BLaER1 treated with 17β-estradiol and CSF1 and Interleukin-3, amounts not matched to agents 10 nM and 100 nM (cell line): ENCODE measurements around the gene LPIN2.

ENCODE experiments used
- H3K27ac ChIP-seq, 11 experiments: shearing (Covaris generic); formaldehyde crosslinking; 2 replicates each; pipeline ENCODE4 v1.8.1; 2022
- H3K27me3 ChIP-seq, 11 experiments: shearing (Covaris generic); formaldehyde crosslinking; 2 replicates each; pipeline ENCODE4 v1.8.1; 2022
- H3K36me3 ChIP-seq, 11 experiments: shearing (Covaris generic); formaldehyde crosslinking; 2 replicates each; pipeline ENCODE4 v1.8.1; 2022
- H3K4me1 ChIP-seq, 10 experiments: shearing (Covaris generic); formaldehyde crosslinking; 2 replicates each; pipeline ENCODE4 v1.8.1; 2022
- H3K4me2 ChIP-seq, 11 experiments: shearing (Covaris generic); formaldehyde crosslinking; 2 replicates each; pipeline ENCODE4 v1.8.1; 2022
- H3K4me3 ChIP-seq, 10 experiments: shearing (Covaris generic); formaldehyde crosslinking; 2 replicates each; pipeline ENCODE4 v1.8.1; 2022
- H3K9ac ChIP-seq, 11 experiments: shearing (Covaris generic); formaldehyde crosslinking; 2 replicates each; pipeline ENCODE4 v1.8.1; 2022
- H3K9me3 ChIP-seq, 11 experiments: shearing (Covaris generic); formaldehyde crosslinking; replicated peaks in 1 of 11; 2 replicates each; pipeline ENCODE4 v1.8.1; 2022
- H4K20me1 ChIP-seq, 11 experiments: shearing (Covaris generic); formaldehyde crosslinking; 2 replicates each; pipeline ENCODE4 v1.8.1; 2022
- Cebpa-rat ChIP-seq, 11 experiments: shearing (Covaris generic); IDR thresholded peaks; 2 replicates each; pipeline ENCODE4 v1.8.1; 2022

The LPIN2 gene

GRCh38 chr18:2976218-2977132, 36.5 kb downstream of the LPIN2 start:
- no peak overlapping the region for H3K4me3 ChIP-seq
- peaks cover 0 to 31% (median 12%) of the 10 kb centered on the region in 11 experiments; a peak in 11 of 22 replicates for H3K36me3 ChIP-seq
- peaks cover 0 to 12% (median 0%) of the 10 kb centered on the region in 11 experiments; a peak in 2 of 22 replicates for H4K20me1 ChIP-seq
- H3K4me2 ChIP-seq = peak overlapping the region; percentile 2 to 97 (median 40); a peak in 18 of 22 replicates
- TF ChIP-seq Cebpa-rat (IDR thresholded peaks at IDR 0.05) = no peak
- H3K27me3 ChIP-seq = no peaks in the 10 kb centered on the region
- H3K9me3 ChIP-seq = no peaks in the 10 kb centered on the region
- peaks cover 67 to 100% (median 88%) of the 10 kb centered on the region in 10 experiments for H3K4me1 ChIP-seq
- peak overlapping the region in 1 of 11 experiments; percentile 7; a peak in 1 of 22 replicates for H3K9ac ChIP-seq
- peak overlapping the region in 6 of 11 experiments; percentile 11 to 43 (median 27); a peak in 7 of 22 replicates for H3K27ac ChIP-seq

- Histone ChIP-seq H3K9ac (no peak overlapping the region; a peak in 1 of 22 replicates), H3K4me2 (peak overlapping the region in 6 of 11 experiments; percentile 28 to 98 (median 96); a peak in 10 of 22 replicates), H3K4me1 (peaks cover 67 to 100% (median 87%) of the 10 kb centered on the region in 10 experiments), H3K9me3 (no peaks in the 10 kb centered on the region), H3K36me3 (peaks cover 0 to 31% (median 12%) of the 10 kb centered on the region in 11 experiments; a peak in 11 of 22 replicates), H4K20me1 (peaks cover 0 to 8% (median 0%) of the 10 kb centered on the region in 11 experiments; a peak in 2 of 22 replicates), H3K27me3 (no peaks in the 10 kb centered on the region), H3K27ac (peak overlapping the region in 8 of 11 experiments; percentile 8 to 97 (median 90); a peak in 11 of 22 replicates), H3K4me3 (no peak overlapping the region)
- no peak for TF ChIP-seq Cebpa-rat (IDR thresholded peaks at IDR 0.05)
Observed at GRCh38 chr18:2974731-2975130, 38.2 kb downstream of the LPIN2 start.

- peak overlapping the region; percentile 88 to 97 (median 91) for H3K27ac ChIP-seq
- H4K20me1 ChIP-seq = peaks cover 0 to 12% (median 0%) of the 10 kb centered on the region in 11 experiments; a peak in 4 of 22 replicates
Observed at GRCh38 chr18:2971741-2972552, 41.0 kb downstream of the LPIN2 start.

GRCh38 chr18:2970772-2971659, 41.9 kb downstream of the LPIN2 start:
- peaks cover 0 to 17% (median 0%) of the 10 kb centered on the region in 11 experiments; a peak in 2 of 22 replicates for H4K20me1 ChIP-seq
- TF ChIP-seq Cebpa-rat (IDR thresholded peaks at IDR 0.05) = peak in 8 of 11 experiments; percentile 45 to 76 (median 61); a peak in 12 of 22 replicates
- H3K27me3 ChIP-seq = no peaks in the 10 kb centered on the region
- peaks cover 0 to 6% (median 0%) of the 10 kb centered on the region in 11 experiments; a peak in 1 of 22 replicates for H3K9me3 ChIP-seq
- peaks cover 0 to 34% (median 19%) of the 10 kb centered on the region in 11 experiments; a peak in 13 of 22 replicates for H3K36me3 ChIP-seq
- H3K9ac ChIP-seq = peak overlapping the region; percentile 76 to 87 (median 83)
- H3K4me2 ChIP-seq = peak overlapping the region; percentile 85 to 98 (median 91)
- peak overlapping the region; percentile 88 to 97 (median 91) for H3K27ac ChIP-seq
- H3K4me1 ChIP-seq = peaks cover 57 to 100% (median 87%) of the 10 kb centered on the region in 10 experiments
- H3K4me3 ChIP-seq = peak overlapping the region; percentile 38 to 65 (median 50)

More at GRCh38 chr18:2971741-2972552, 41.0 kb downstream of the LPIN2 start:
- no peaks in the 10 kb centered on the region for H3K9me3 ChIP-seq
- no peaks in the 10 kb centered on the region for H3K27me3 ChIP-seq
- peak in 1 of 11 experiments; percentile 69; a peak in 1 of 22 replicates for TF ChIP-seq Cebpa-rat (IDR thresholded peaks at IDR 0.05)
- H3K4me3 ChIP-seq = peak overlapping the region; percentile 38 to 65 (median 50)
- H3K36me3 ChIP-seq = peaks cover 0 to 34% (median 13%) of the 10 kb centered on the region in 11 experiments; a peak in 15 of 22 replicates
- H3K4me1 ChIP-seq = peaks cover 67 to 100% (median 89%) of the 10 kb centered on the region in 10 experiments
- H3K4me2 ChIP-seq = peak overlapping the region; percentile 85 to 98 (median 91)
- H3K9ac ChIP-seq = peak overlapping the region; percentile 76 to 87 (median 83)

- no peak for TF ChIP-seq Cebpa-rat (IDR thresholded peaks at IDR 0.05)
- peaks cover 57 to 100% (median 88%) of the 10 kb centered on the region in 10 experiments for H3K4me1 ChIP-seq
- H3K9me3 ChIP-seq = peaks cover 0 to 6% (median 0%) of the 10 kb centered on the region in 11 experiments; a peak in 1 of 22 replicates
- H3K4me3 ChIP-seq = peak overlapping the region in 4 of 10 experiments; percentile 18 to 45 (median 36); a peak in 7 of 20 replicates
- H3K27ac ChIP-seq = peak overlapping the region; percentile 88 to 97 (median 91)
- H4K20me1 ChIP-seq = peaks cover 0 to 17% (median 0%) of the 10 kb centered on the region in 11 experiments; a peak in 2 of 22 replicates
- H3K27me3 ChIP-seq = no peaks in the 10 kb centered on the region
- H3K9ac ChIP-seq = peak overlapping the region; percentile 76 to 87 (median 83); a peak in 21 of 22 replicates
- H3K36me3 ChIP-seq = peaks cover 0 to 30% (median 21%) of the 10 kb centered on the region in 11 experiments; a peak in 13 of 22 replicates
- peak overlapping the region; percentile 85 to 98 (median 91) for H3K4me2 ChIP-seq
Observed at GRCh38 chr18:2970344-2970743, 42.6 kb downstream of the LPIN2 start.

GRCh38 chr18:2969695-2970094, 43.2 kb downstream of the LPIN2 start:
- Histone ChIP-seq H3K4me2 (peak overlapping the region; percentile 85 to 98 (median 91)), H3K9ac (peak overlapping the region; percentile 76 to 87 (median 83); a peak in 18 of 22 replicates), H3K4me3 (no peak overlapping the region), H3K36me3 (peaks cover 0 to 25% (median 18%) of the 10 kb centered on the region in 11 experiments; a peak in 13 of 22 replicates), H3K27me3 (no peaks in the 10 kb centered on the region), H3K9me3 (peaks cover 0 to 6% (median 0%) of the 10 kb centered on the region in 11 experiments; a peak in 1 of 22 replicates), H3K27ac (peak overlapping the region; percentile 88 to 97 (median 91); a peak in 21 of 22 replicates), H3K4me1 (peaks cover 61 to 100% (median 91%) of the 10 kb centered on the region in 10 experiments), H4K20me1 (peaks cover 0 to 17% (median 0%) of the 10 kb centered on the region in 11 experiments; a peak in 2 of 22 replicates)
- TF ChIP-seq Cebpa-rat (IDR thresholded peaks at IDR 0.05) = no peak

GRCh38 chr18:2968606-2969005, 44.3 kb downstream of the LPIN2 start:
- Histone ChIP-seq H3K4me1 (peaks cover 72 to 100% (median 91%) of the 10 kb centered on the region in 10 experiments), H3K27ac (peak overlapping the region; percentile 50 to 97 (median 91); a peak in 21 of 22 replicates), H3K9me3 (peaks cover 0 to 6% (median 0%) of the 10 kb centered on the region in 11 experiments; a peak in 1 of 22 replicates), H4K20me1 (peaks cover 0 to 18% (median 0%) of the 10 kb centered on the region in 11 experiments; a peak in 2 of 22 replicates), H3K4me2 (peak overlapping the region; percentile 85 to 98 (median 91)), H3K9ac (peak overlapping the region in 8 of 11 experiments; percentile 6 to 85 (median 66); a peak in 11 of 22 replicates), H3K27me3 (no peaks in the 10 kb centered on the region), H3K4me3 (no peak overlapping the region), H3K36me3 (peaks cover 0 to 25% (median 15%) of the 10 kb centered on the region in 11 experiments; a peak in 12 of 22 replicates)
- no peak for TF ChIP-seq Cebpa-rat (IDR thresholded peaks at IDR 0.05)
